Measurements from ENCODE around the gene SOS1.

Gene SOS1

DNA sequence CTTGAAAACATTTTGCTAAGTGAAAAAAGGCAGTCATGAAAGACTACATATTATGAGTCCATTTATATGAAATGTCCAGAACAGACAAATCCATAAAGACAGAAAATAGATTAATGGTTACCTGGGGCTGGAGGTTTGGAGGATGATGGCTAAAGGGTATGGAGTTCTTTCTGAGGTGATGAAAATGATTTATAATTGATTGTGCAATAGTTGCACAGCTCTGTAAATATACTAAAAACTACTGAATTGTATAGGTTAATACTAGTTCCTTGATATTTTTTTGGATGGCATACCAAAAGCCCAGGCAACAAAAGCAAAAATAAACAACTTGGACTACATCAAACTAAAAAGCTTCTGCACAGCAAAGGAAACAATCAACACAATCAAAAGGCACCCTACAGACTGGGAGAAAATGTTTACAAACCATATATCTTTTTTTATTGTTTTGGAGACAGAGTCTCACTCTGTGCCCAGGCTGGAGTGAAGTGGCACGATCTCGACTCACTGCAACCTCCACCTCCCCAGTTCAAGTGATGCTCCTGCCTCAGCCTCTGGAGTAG lies 21.5 kb downstream of the SOS1 start:
- no peak overlapping the region for H3K9ac ChIP-seq (ENCODE audit: low read depth, low read length)
- no peaks in the 10 kb centered on the region for H3K4me1 ChIP-seq (ENCODE audit: insufficient read depth, low read length)
- WGBS = 93% methylated on average over 2 of the region's 2 CpGs
- no peak overlapping the region for H3K27ac ChIP-seq (ENCODE audit: low read depth, low read length)
- H3K36me3 ChIP-seq (ENCODE audit: insufficient read depth, low read length) = no peaks in the 10 kb centered on the region
- H3K9me3 ChIP-seq (ENCODE audit: insufficient read depth, low read depth, low read length) = no peaks in the 10 kb centered on the region
- H3K27me3 ChIP-seq (ENCODE audit: insufficient read depth, low read length) = no peaks in the 10 kb centered on the region
- no peak overlapping the region for H3K4me3 ChIP-seq (ENCODE audit: low read length)

GRCh38 chr2:39095624-39096023 lies 25.2 kb downstream of the SOS1 start:
- Histone ChIP-seq H3K9ac (ENCODE audit: low read depth, low read length) (no peak overlapping the region), H3K27ac (ENCODE audit: low read depth, low read length) (no peak overlapping the region), H3K27me3 (ENCODE audit: insufficient read depth, low read length) (no peaks in the 10 kb centered on the region), H3K4me3 (ENCODE audit: low read length) (no peak overlapping the region), H3K4me1 (ENCODE audit: insufficient read depth, low read length) (peaks cover 26% of the 10 kb centered on the region), H3K36me3 (ENCODE audit: insufficient read depth, low read length) (no peaks in the 10 kb centered on the region), H3K9me3 (ENCODE audit: insufficient read depth, low read depth, low read length) (no peaks in the 10 kb centered on the region)
- 100% methylated on average over 1 of the region's 1 CpG for WGBS

GRCh38 chr2:39094717-39095363 lies 26.0 kb downstream of the SOS1 start:
- Histone ChIP-seq H3K27ac (ENCODE audit: low read depth, low read length) (no peak overlapping the region), H3K9me3 (ENCODE audit: insufficient read depth, low read depth, low read length) (no peaks in the 10 kb centered on the region), H3K4me1 (ENCODE audit: insufficient read depth, low read length) (peaks cover 26% of the 10 kb centered on the region), H3K4me3 (ENCODE audit: low read length) (no peak overlapping the region), H3K36me3 (ENCODE audit: insufficient read depth, low read length) (no peaks in the 10 kb centered on the region), H3K27me3 (ENCODE audit: insufficient read depth, low read length) (no peaks in the 10 kb centered on the region), H3K9ac (ENCODE audit: low read depth, low read length) (no peak overlapping the region)
- WGBS = 92% methylated on average over 1 of the region's 1 CpG

- no peak overlapping the region for H3K4me3 ChIP-seq (ENCODE audit: low read length)
- no peaks in the 10 kb centered on the region for H3K36me3 ChIP-seq (ENCODE audit: insufficient read depth, low read length)
- H3K27ac ChIP-seq (ENCODE audit: low read depth, low read length) = no peak overlapping the region
- 77% methylated on average over 3 of the region's 3 CpGs for WGBS
- peaks cover 26% of the 10 kb centered on the region for H3K4me1 ChIP-seq (ENCODE audit: insufficient read depth, low read length)
- H3K9me3 ChIP-seq (ENCODE audit: insufficient read depth, low read depth, low read length) = no peaks in the 10 kb centered on the region
- no peaks in the 10 kb centered on the region for H3K27me3 ChIP-seq (ENCODE audit: insufficient read depth, low read length)
- H3K9ac ChIP-seq (ENCODE audit: low read depth, low read length) = no peak overlapping the region
Measured at GRCh38 chr2:39093218-39093898, 27.5 kb downstream of the SOS1 start.

- no peaks in the 10 kb centered on the region for H3K27me3 ChIP-seq (ENCODE audit: insufficient read depth, low read length)
- 63% methylated on average over 4 of the region's 4 CpGs for WGBS
Measured at GRCh38 chr2:39091543-39091942, 29.3 kb downstream of the SOS1 start.

GRCh38 chr2:39091063-39091462 lies 29.8 kb downstream of the SOS1 start:
- Histone ChIP-seq H3K9me3 (ENCODE audit: insufficient read depth, low read depth, low read length) (no peaks in the 10 kb centered on the region), H3K4me3 (ENCODE audit: low read length) (no peak overlapping the region), H3K27ac (ENCODE audit: low read depth, low read length) (no peak overlapping the region), H3K36me3 (ENCODE audit: insufficient read depth, low read length) (no peaks in the 10 kb centered on the region), H3K9ac (ENCODE audit: low read depth, low read length) (no peak overlapping the region), H3K27me3 (ENCODE audit: insufficient read depth, low read length) (no peaks in the 10 kb centered on the region), H3K4me1 (ENCODE audit: insufficient read depth, low read length) (peaks cover 26% of the 10 kb centered on the region)
- 95% methylated on average over 3 of the region's 3 CpGs for WGBS

More at GRCh38 chr2:39091543-39091942, 29.3 kb downstream of the SOS1 start:
- no peaks in the 10 kb centered on the region for H3K9me3 ChIP-seq (ENCODE audit: insufficient read depth, low read depth, low read length)
- no peak overlapping the region for H3K9ac ChIP-seq (ENCODE audit: low read depth, low read length)
- H3K4me1 ChIP-seq (ENCODE audit: insufficient read depth, low read length) = peaks cover 26% of the 10 kb centered on the region
- no peak overlapping the region; the same call in 1 of the 2 replicates for H3K27ac ChIP-seq (ENCODE audit: low read depth, low read length)
- H3K36me3 ChIP-seq (ENCODE audit: insufficient read depth, low read length) = no peaks in the 10 kb centered on the region
- H3K4me3 ChIP-seq (ENCODE audit: low read length) = no peak overlapping the region

GRCh38 chr2:39080152-39080551 lies 40.7 kb downstream of the SOS1 start:
- no peaks in the 10 kb centered on the region for H3K36me3 ChIP-seq (ENCODE audit: insufficient read depth, low read length)
- no peaks in the 10 kb centered on the region for H3K4me1 ChIP-seq (ENCODE audit: insufficient read depth, low read length)
- no peaks in the 10 kb centered on the region for H3K9me3 ChIP-seq (ENCODE audit: insufficient read depth, low read depth, low read length)
- H3K27ac ChIP-seq (ENCODE audit: low read depth, low read length) = no peak overlapping the region
- no peaks in the 10 kb centered on the region for H3K27me3 ChIP-seq (ENCODE audit: insufficient read depth, low read length)
- WGBS = 97% methylated on average over 5 of the region's 5 CpGs
- H3K4me3 ChIP-seq (ENCODE audit: low read length) = no peak overlapping the region
- no peak overlapping the region for H3K9ac ChIP-seq (ENCODE audit: low read depth, low read length)

DNA sequence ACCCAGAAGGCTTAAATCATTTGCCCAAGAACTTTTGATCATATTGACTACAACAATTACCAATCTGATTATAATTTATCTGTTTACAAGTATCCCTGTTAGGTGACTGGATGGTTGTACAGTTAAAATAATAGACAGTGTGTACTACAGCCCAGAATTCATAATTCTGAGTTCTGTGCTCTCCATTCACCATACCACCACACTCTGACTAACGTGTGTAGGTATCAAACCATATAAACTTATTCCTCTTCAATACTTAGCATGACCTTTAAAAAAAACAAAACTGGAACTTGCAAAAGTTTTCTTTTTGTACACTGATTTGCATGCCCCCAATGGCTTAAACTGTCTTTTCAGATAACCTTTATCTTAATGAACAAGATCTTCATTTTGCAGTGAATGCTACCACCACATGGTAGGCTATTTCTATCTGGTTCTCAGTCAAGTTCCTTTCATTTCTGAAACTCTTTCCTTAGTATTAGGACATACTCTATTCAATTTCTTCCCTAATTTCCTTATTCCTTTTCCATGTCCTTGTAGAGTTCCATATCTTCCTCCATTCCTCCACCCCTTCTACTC lies 50.9 kb downstream of the SOS1 start:
- H3K27ac ChIP-seq (ENCODE audit: low read depth, low read length) = no peak overlapping the region
- WGBS = 95% methylated on average over 1 of the region's 1 CpG
- no peaks in the 10 kb centered on the region for H3K9me3 ChIP-seq (ENCODE audit: insufficient read depth, low read depth, low read length)
- H3K4me1 ChIP-seq (ENCODE audit: insufficient read depth, low read length) = peaks cover 13% of the 10 kb centered on the region
- H3K9ac ChIP-seq (ENCODE audit: low read depth, low read length) = no peak overlapping the region
- H3K36me3 ChIP-seq (ENCODE audit: insufficient read depth, low read length) = peaks cover 18% of the 10 kb centered on the region
- H3K27me3 ChIP-seq (ENCODE audit: insufficient read depth, low read length) = no peaks in the 10 kb centered on the region
- no peak overlapping the region for H3K4me3 ChIP-seq (ENCODE audit: low read length)

DNA sequence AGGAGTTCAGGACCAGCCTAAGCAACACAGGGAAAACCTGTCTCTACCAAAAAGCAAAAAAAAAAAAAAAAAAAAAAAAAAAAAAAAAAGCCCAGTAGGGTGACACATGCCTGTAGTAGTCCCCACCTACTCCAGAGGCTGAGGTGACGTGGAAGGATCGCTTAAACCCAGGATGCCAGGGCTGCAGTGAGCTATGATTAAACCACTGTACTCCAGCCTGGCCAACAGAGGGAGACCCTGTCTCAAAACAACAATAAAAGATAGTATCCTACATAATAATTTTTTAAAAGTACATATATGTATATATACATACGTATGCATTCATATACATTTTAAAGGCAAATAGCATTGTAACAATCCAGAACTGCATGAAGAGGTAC lies 51.7 kb downstream of the SOS1 start:
- peaks cover 13% of the 10 kb centered on the region for H3K4me1 ChIP-seq (ENCODE audit: insufficient read depth, low read length)
- H3K27ac ChIP-seq (ENCODE audit: low read depth, low read length) = no peak overlapping the region
- peaks cover 18% of the 10 kb centered on the region for H3K36me3 ChIP-seq (ENCODE audit: insufficient read depth, low read length)
- H3K4me3 ChIP-seq (ENCODE audit: low read length) = no peak overlapping the region
- no peaks in the 10 kb centered on the region for H3K9me3 ChIP-seq (ENCODE audit: insufficient read depth, low read depth, low read length)
- H3K9ac ChIP-seq (ENCODE audit: low read depth, low read length) = no peak overlapping the region
- H3K27me3 ChIP-seq (ENCODE audit: insufficient read depth, low read length) = no peaks in the 10 kb centered on the region
- 96% methylated on average over 3 of the region's 3 CpGs for WGBS

- no peak overlapping the region for H3K9ac ChIP-seq (ENCODE audit: low read depth, low read length)
- H3K27ac ChIP-seq (ENCODE audit: low read depth, low read length) = no peak overlapping the region
- H3K27me3 ChIP-seq (ENCODE audit: insufficient read depth, low read length) = no peaks in the 10 kb centered on the region
- WGBS = no CpG with 5 or more reads among the region's 1 CpG
- no peaks in the 10 kb centered on the region for H3K9me3 ChIP-seq (ENCODE audit: insufficient read depth, low read depth, low read length)
- H3K36me3 ChIP-seq (ENCODE audit: insufficient read depth, low read length) = peaks cover 18% of the 10 kb centered on the region
- H3K4me3 ChIP-seq (ENCODE audit: low read length) = no peak overlapping the region
- H3K4me1 ChIP-seq (ENCODE audit: insufficient read depth, low read length) = peaks cover 13% of the 10 kb centered on the region
Measured at GRCh38 chr2:39068299-39069135, 52.3 kb downstream of the SOS1 start.

DNA sequence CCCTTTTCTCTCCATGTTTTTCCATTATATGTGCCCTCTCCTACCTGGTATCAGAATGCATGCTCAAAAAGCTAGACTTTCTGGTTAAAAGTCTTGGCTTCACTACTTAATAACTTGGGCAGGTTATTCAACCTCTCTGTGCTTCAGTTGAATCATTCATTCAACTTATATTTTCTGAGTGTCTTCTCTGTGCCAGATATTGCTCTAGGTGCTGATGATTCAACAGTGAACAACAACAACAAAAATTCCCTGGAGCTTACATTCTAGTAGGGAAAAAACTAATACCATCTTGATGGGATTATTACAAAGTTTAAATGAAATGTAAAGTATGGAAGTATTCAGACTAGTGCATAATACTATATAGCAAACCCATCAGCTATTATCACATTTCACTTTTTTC lies 55.2 kb downstream of the SOS1 start:
- Histone ChIP-seq H3K36me3 (ENCODE audit: insufficient read depth, low read length) (peaks cover 18% of the 10 kb centered on the region), H3K27ac (ENCODE audit: low read depth, low read length) (no peak overlapping the region), H3K27me3 (ENCODE audit: insufficient read depth, low read length) (no peaks in the 10 kb centered on the region), H3K9ac (ENCODE audit: low read depth, low read length) (no peak overlapping the region), H3K4me3 (ENCODE audit: low read length) (no peak overlapping the region), H3K4me1 (ENCODE audit: insufficient read depth, low read length) (no peaks in the 10 kb centered on the region), H3K9me3 (ENCODE audit: insufficient read depth, low read depth, low read length) (no peaks in the 10 kb centered on the region)
